Measurements from ENCODE around the gene NLRP11. TPM values are rescaled to one million over a fixed set of nuclear protein-coding genes. Genes with fewer than 3 reads are reported as not detected.

The NLRP11 gene
- total RNA-seq, 6 experiments from 2014 or later, result 0.22 to 0.92 (median 0.25) TPM

DNA sequence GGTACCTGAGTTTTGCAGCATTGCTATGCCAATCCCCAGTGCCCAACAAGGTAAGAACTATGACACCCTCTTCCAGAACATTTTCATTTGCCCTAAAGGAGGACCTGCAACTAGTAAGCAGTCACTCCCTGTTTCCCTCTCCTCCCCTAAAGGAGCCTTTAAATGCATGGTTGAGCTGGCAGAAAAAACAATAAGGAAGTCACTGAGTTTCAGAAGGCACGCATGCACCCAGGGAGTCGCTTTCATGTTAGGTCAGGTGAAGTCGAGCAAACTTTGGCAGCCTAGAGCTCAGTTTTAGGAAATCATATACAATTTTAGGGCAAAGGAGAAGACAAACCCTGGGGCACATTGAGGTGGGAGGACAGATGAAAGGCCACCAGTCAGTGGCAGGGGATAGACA, 11.8 kb downstream of the NLRP11 start:
- Histone ChIP-seq H3K9me3 (no peaks in the 10 kb centered on the region), H3K4me1 (no peaks in the 10 kb centered on the region), H3K27ac (no peak overlapping the region), H3K36me3 (no peaks in the 10 kb centered on the region), H3K4me3 (no peak overlapping the region), H3K27me3 (no peaks in the 10 kb centered on the region)
- TF ChIP-seq POLR2A (IDR thresholded peaks at IDR 0.05), result no peak
- TF ChIP-seq, protein P1, sequence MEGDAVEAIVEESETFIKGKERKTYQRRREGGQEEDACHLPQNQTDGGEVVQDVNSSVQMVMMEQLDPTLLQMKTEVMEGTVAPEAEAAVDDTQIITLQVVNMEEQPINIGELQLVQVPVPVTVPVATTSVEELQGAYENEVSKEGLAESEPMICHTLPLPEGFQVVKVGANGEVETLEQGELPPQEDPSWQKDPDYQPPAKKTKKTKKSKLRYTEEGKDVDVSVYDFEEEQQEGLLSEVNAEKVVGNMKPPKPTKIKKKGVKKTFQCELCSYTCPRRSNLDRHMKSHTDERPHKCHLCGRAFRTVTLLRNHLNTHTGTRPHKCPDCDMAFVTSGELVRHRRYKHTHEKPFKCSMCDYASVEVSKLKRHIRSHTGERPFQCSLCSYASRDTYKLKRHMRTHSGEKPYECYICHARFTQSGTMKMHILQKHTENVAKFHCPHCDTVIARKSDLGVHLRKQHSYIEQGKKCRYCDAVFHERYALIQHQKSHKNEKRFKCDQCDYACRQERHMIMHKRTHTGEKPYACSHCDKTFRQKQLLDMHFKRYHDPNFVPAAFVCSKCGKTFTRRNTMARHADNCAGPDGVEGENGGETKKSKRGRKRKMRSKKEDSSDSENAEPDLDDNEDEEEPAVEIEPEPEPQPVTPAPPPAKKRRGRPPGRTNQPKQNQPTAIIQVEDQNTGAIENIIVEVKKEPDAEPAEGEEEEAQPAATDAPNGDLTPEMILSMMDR (IDR thresholded peaks at IDR 0.05), result no peak
- intact Hi-C loops (cut with DNase I), result no loop called here
- ATAC-seq, result no peak
- no peak for DNase-seq
- 70% methylated on average over 3 of the region's 3 CpGs for WGBS (ENCODE audit: insufficient coverage, low coverage, low lambda C conversion rate, missing lambda C conversion rate)

DNA sequence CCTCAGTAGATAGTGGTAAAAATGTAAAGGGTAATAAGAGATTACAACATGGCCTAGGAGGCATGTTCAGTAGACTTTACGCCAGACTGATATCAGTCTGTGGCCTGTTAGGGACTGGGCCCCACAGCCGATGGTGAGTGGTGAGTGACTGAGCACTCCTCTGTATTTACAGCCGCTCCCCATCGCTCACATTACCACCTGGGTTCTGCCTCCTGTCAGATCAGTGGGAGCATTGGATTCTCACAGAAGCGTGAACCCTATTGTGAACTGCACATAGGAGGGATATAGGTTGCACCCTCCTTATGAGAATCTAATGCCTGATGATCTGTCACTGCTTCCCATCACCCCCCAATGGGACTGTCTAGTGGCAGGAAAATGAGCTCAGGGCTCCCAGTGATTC, 17.9 kb downstream of the NLRP11 start:
- ATAC-seq, result no peak
- no peak overlapping the region for H3K4me3 ChIP-seq
- TF ChIP-seq, protein P1 (IDR thresholded peaks at IDR 0.05), result no peak
- TF ChIP-seq POLR2A (IDR thresholded peaks at IDR 0.05), result no peak
- no peak for DNase-seq
- intact Hi-C loops (cut with DNase I), result no loop called here
- no peaks in the 10 kb centered on the region for H3K36me3 ChIP-seq
- H3K4me1 ChIP-seq, result peaks cover 0 to 5% (median 0%) of the 10 kb centered on the region in 4 donors
- no peak overlapping the region for H3K27ac ChIP-seq
- 80% methylated on average over 1 of the region's 5 CpGs for WGBS (ENCODE audit: insufficient coverage, low coverage, low lambda C conversion rate, missing lambda C conversion rate)
- no peaks in the 10 kb centered on the region for H3K9me3 ChIP-seq
- H3K27me3 ChIP-seq, result no peaks in the 10 kb centered on the region

DNA sequence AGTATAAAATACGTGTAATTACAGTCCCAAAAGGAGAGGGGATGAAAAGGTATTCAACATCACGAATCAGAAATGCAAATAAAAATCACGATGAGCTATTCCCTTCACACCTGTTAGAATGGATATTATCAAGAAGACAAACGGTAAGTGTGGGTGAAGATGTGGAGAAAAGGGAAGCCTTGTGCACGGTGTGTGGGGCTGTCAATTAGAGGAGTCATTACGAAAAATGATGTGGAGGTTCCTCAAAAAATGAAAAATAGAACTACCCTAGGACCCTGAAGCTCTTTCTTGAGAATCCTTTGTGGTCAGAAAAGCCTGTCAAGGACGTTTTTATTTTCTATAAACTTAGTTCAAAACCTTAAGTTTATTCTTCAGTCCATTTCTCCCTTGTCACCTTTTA, 19.4 kb downstream of the NLRP11 start:
- Histone ChIP-seq H3K4me3 (no peak overlapping the region), H3K36me3 (no peaks in the 10 kb centered on the region), H3K27ac (no peak overlapping the region), H3K4me1 (peaks cover 0 to 8% (median 0%) of the 10 kb centered on the region in 4 donors), H3K9me3 (no peaks in the 10 kb centered on the region), H3K27me3 (no peaks in the 10 kb centered on the region)
- ATAC-seq (no peak), DNase-seq (no peak)
- intact Hi-C loops (cut with DNase I), result no loop called here
- WGBS (ENCODE audit: insufficient coverage, low coverage, low lambda C conversion rate, missing lambda C conversion rate), result 26% methylated on average over 7 of the region's 7 CpGs
- TF ChIP-seq POLR2A (IDR thresholded peaks at IDR 0.05), result no peak
- TF ChIP-seq, protein P1 (IDR thresholded peaks at IDR 0.05), result no peak

DNA sequence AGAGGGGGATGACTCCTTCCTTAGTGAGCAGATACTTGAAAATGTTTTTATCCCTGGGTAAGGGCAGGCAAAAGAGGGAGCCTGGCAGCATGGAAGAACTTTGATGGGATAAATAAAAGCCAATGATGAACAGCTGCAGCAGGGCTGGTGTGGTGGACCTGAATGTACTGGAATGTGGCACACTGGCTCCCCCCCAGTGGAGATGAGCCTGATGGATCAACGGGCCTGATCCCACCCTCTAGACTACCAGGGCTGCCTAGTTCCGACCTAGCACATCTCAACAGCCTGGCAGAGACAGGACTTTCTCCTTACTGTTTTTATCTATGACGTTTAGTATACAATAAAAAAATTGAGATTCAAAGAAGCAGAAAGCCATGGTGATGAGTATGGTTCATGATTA, 20.5 kb downstream of the NLRP11 start:
- TF ChIP-seq POLR2A (IDR thresholded peaks at IDR 0.05), result no peak
- TF ChIP-seq, protein P1 (IDR thresholded peaks at IDR 0.05), result no peak
- no peaks in the 10 kb centered on the region for H3K9me3 ChIP-seq
- H3K36me3 ChIP-seq, result no peaks in the 10 kb centered on the region
- DNase-seq, result no peak
- H3K4me3 ChIP-seq, result no peak overlapping the region
- no peaks in the 10 kb centered on the region for H3K27me3 ChIP-seq
- 34% methylated on average over 3 of the region's 3 CpGs for WGBS (ENCODE audit: insufficient coverage, low coverage, low lambda C conversion rate, missing lambda C conversion rate)
- peaks cover 0 to 8% (median 0%) of the 10 kb centered on the region in 4 donors for H3K4me1 ChIP-seq
- ATAC-seq, result no peak
- intact Hi-C loops (cut with DNase I), result no loop called here
- no peak overlapping the region for H3K27ac ChIP-seq

All from right lobe of liver (tissue), 6 donors.